Common myeloid progenitor, CD34-positive (primary cell): ENCODE data around the gene STRADA.

Experiments used
- CTCF ChIA-PET: fragments of 350-600 bp; sonication (Branson Sonifier 250); formaldehyde crosslinking; loops from one replicate; lab custom pipeline; 2021; ENCODE audit warnings: antibody characterized with exemption; lab: Charles Lee
- POLR2A ChIA-PET: fragments of 350-600 bp; sonication (Branson Sonifier 250); formaldehyde crosslinking; loops from one replicate; lab custom pipeline; 2021; ENCODE audit warnings: antibody characterized with exemption; lab: Charles Lee
- DNase-seq, 3 donors: peaks; one replicate each; pipeline versions ENCODE4 v3.0.0 to v3.0.0-alpha.2; 2013
- H3K27ac ChIP-seq, 2 experiments: 1 replicate in 1 of 2; 2 replicates in 1 of 2; pipeline ENCODE4 v1.7.0; 2013; ENCODE audit warnings: inconsistent platforms in 2 of 2, low read length in 2 of 2, mild to moderate bottlenecking in 2 of 2, low read depth in 1 of 2, moderate library complexity in 1 of 2; ENCODE audit not compliant: severe bottlenecking in 2 of 2, insufficient read depth in 1 of 2, poor library complexity in 1 of 2
- H3K27me3 ChIP-seq, 5 experiments: replicated peaks in 2 of 5; 1 replicate in 3 of 5; 2 replicates in 2 of 5; pipeline versions ENCODE4 v1.6.1 to v1.7.0; 2013; ENCODE audit warnings: low read length in 4 of 5, mild to moderate bottlenecking in 2 of 5, moderate library complexity in 2 of 5, inconsistent platforms in 1 of 5; ENCODE audit not compliant: insufficient read depth in 5 of 5, control insufficient read depth in 4 of 5
- H3K36me3 ChIP-seq, 4 experiments: 1 replicate in 2 of 4; 2 replicates in 2 of 4; pipeline versions ENCODE4 v1.6.1 to v1.7.0; 2013; ENCODE audit warnings: low read length in 3 of 4, control low read depth in 1 of 4, mild to moderate bottlenecking in 1 of 4; ENCODE audit not compliant: control insufficient read depth in 4 of 4, insufficient read depth in 4 of 4
- H3K4me1 ChIP-seq, 4 experiments: 1 replicate in 3 of 4; 2 replicates in 1 of 4; pipeline versions ENCODE4 v1.6.1 to v1.7.1; 2013; ENCODE audit warnings: low read length in 3 of 4, mild to moderate bottlenecking in 3 of 4, control low read depth in 1 of 4, inconsistent platforms in 1 of 4, moderate library complexity in 1 of 4; ENCODE audit not compliant: control insufficient read depth in 4 of 4, insufficient read depth in 4 of 4; ENCODE audit errors: control extremely low read depth in 1 of 4
- H3K4me3 ChIP-seq, 7 experiments: 1 replicate in 4 of 7; 2 replicates in 3 of 7; pipeline versions ENCODE4 v1.5.1 to v1.7.0; 2013; ENCODE audit warnings: mild to moderate bottlenecking in 7 of 7, low read length in 6 of 7, moderate library complexity in 6 of 7, inconsistent platforms in 2 of 7, low read depth in 2 of 7, control low read depth in 1 of 7; ENCODE audit not compliant: insufficient read depth in 4 of 7, control insufficient read depth in 1 of 7; ENCODE audit errors: extremely low read depth in 1 of 7
- H3K9me3 ChIP-seq, 5 experiments: 1 replicate in 4 of 5; 2 replicates in 1 of 5; pipeline versions ENCODE4 v1.6.1 to v1.7.1; 2013; ENCODE audit warnings: low read length in 4 of 5, mild to moderate bottlenecking in 2 of 5, inconsistent platforms in 1 of 5, low read depth in 1 of 5, moderate library complexity in 1 of 5; ENCODE audit not compliant: control insufficient read depth in 4 of 5, insufficient read depth in 2 of 5; ENCODE audit errors: control extremely low read depth in 1 of 5
- WGBS: methylation state at CpG from one replicate; pipeline ENCODE4 v1.1.5; 2013; ENCODE audit not compliant: insufficient coverage; 5-methylcytosine and 5-hydroxymethylcytosine counted together

Gene STRADA

GRCh38 chr17:63657786-63658185, 83.8 kb downstream of the STRADA start:
- Histone ChIP-seq H3K27me3 (no peaks in the 10 kb centered on the region), H3K4me1 (no peaks in the 10 kb centered on the region), H3K36me3 (peaks cover 11 to 54% (median 27%) of the 10 kb centered on the region in 4 experiments), H3K9me3 (no peaks in the 10 kb centered on the region), H3K27ac (no peak overlapping the region), H3K4me3 (no peak overlapping the region)
- 89% methylated on average over 2 of the region's 3 CpGs for WGBS
- ChIA-PET CTCF (interaction anchor here (0.9 to 1.4 kb wide), 4 partner anchors 8 to 65 kb away, joined by 3 to 4 read pairs (median 3); no protein-coding TSS in a partner anchor), POLR2A (no interaction called here)
- DNase-seq, result no peak

- H3K27ac ChIP-seq, result no peak overlapping the region
- peaks cover 9 to 36% (median 24%) of the 10 kb centered on the region in 4 experiments for H3K36me3 ChIP-seq
- DNase-seq, result no peak
- CTCF ChIA-PET, result no interaction called here
- peaks cover 3 to 9% (median 6%) of the 10 kb centered on the region in 4 experiments for H3K4me1 ChIP-seq
- no peaks in the 10 kb centered on the region for H3K27me3 ChIP-seq
- WGBS, result no CpG with 5 or more reads among the region's 2 CpGs
- no peaks in the 10 kb centered on the region for H3K9me3 ChIP-seq
- no peak overlapping the region for H3K4me3 ChIP-seq
- POLR2A ChIA-PET, result no interaction called here
Observed at GRCh38 chr17:63653050-63653449, 88.5 kb downstream of the STRADA start.
